Keratinocyte (primary cell): Measurements from ENCODE around the gene CNFN. TPM values are rescaled to one million over a fixed set of nuclear protein-coding genes. Genes with fewer than 3 reads are reported as not detected.

ENCODE experiments used
- DNase-seq: peaks from one replicate; pipeline ENCODE4 v3.0.0-alpha.2; 2011; ENCODE audit warnings: low read depth, missing footprints, low spot score
- FAIRE-seq: peaks from 2 replicates; lab custom pipeline; 2011; peaks lifted over from hg19 to GRCh38; lab: Jason Lieb, UNC
- H2AFZ ChIP-seq: 2 replicates; pipeline ENCODE4 v1.6.0; 2012; ENCODE audit warnings: low read length, control low read depth, inconsistent platforms; ENCODE audit not compliant: control insufficient read depth
- H3K27ac ChIP-seq: 2 replicates; pipeline ENCODE4 v1.5.1; 2011; ENCODE audit warnings: low read length; ENCODE audit not compliant: control insufficient read depth, insufficient read depth
- H3K27me3 ChIP-seq: 3 replicates; pipeline ENCODE4 v1.6.0; 2011; ENCODE audit warnings: low read length; ENCODE audit not compliant: control insufficient read depth, insufficient read depth; ENCODE audit errors: extremely low read depth
- H3K36me3 ChIP-seq, 2 experiments: 2 replicates in 1 of 2; 3 replicates in 1 of 2; pipeline ENCODE4 v1.5.1; 2011; ENCODE audit warnings: low read length in 2 of 2, mild to moderate bottlenecking in 1 of 2; ENCODE audit not compliant: control insufficient read depth in 2 of 2, insufficient read depth in 2 of 2; ENCODE audit errors: extremely low read depth in 1 of 2
- H3K4me1 ChIP-seq: 3 replicates; pipeline ENCODE4 v1.5.1; 2011; ENCODE audit warnings: low read length; ENCODE audit not compliant: control insufficient read depth, insufficient read depth; ENCODE audit errors: extremely low read depth
- H3K4me2 ChIP-seq: 3 replicates; pipeline ENCODE4 v1.6.0; 2011; ENCODE audit warnings: low read depth, low read length; ENCODE audit not compliant: control insufficient read depth, insufficient read depth; ENCODE audit errors: extremely low read depth
- H3K4me3 ChIP-seq, 3 experiments: fragments of 200-600 bp in 1 of 3; sonication (generic) in 1 of 3; 2 replicates in 2 of 3; 3 replicates in 1 of 3; pipeline ENCODE4 v1.5.1; 2011 to 2016; ENCODE audit warnings: low read length in 3 of 3, mild to moderate bottlenecking in 3 of 3, control low read depth in 2 of 3, inconsistent platforms in 1 of 3, low read depth in 1 of 3, mixed read lengths in 1 of 3, mixed run types in 1 of 3, moderate library complexity in 1 of 3; ENCODE audit not compliant: control insufficient read depth in 2 of 3, insufficient read depth in 2 of 3; ENCODE audit errors: extremely low read depth in 1 of 3
- H3K79me2 ChIP-seq: 2 replicates; pipeline ENCODE4 v1.6.0; 2012; ENCODE audit warnings: low read length; ENCODE audit not compliant: control insufficient read depth, insufficient read depth
- H3K9ac ChIP-seq: 3 replicates; pipeline ENCODE4 v1.6.0; 2011; ENCODE audit warnings: low read length; ENCODE audit not compliant: control insufficient read depth, insufficient read depth; ENCODE audit errors: extremely low read depth
- H3K9me1 ChIP-seq: 3 replicates; pipeline ENCODE4 v1.6.0; 2011; ENCODE audit warnings: low read length; ENCODE audit not compliant: control insufficient read depth, insufficient read depth; ENCODE audit errors: extremely low read depth
- H3K9me3 ChIP-seq: 2 replicates; pipeline ENCODE4 v1.5.1; 2012; ENCODE audit warnings: low read depth, low read length; ENCODE audit not compliant: control insufficient read depth
- H4K20me1 ChIP-seq: 3 replicates; pipeline ENCODE4 v1.6.0; 2011; ENCODE audit warnings: low read length; ENCODE audit not compliant: control insufficient read depth, insufficient read depth; ENCODE audit errors: extremely low read depth
- EZH2 ChIP-seq: IDR thresholded peaks from one replicate; pipeline ENCODE4 v1.6.1; 2012; ENCODE audit warnings: inconsistent platforms, mild to moderate bottlenecking, low read length, moderate library complexity
- dilution Hi-C: fragments of 300-500 bp; cut with MboI; formaldehyde crosslinking; loops from one replicate; pipeline ENCODE4 v1.7.0; 2020; ENCODE audit warnings: low sequenced_read_pairs; ENCODE audit not compliant: extremely low pct_ligation_motif_present
- polyA plus RNA-seq, 5 experiments: library from polyadenylated mRNA; depleted of rRNA in 3 of 5; stranded (reverse) in 3 of 5; stranded (forward) in 1 of 5; unstranded in 1 of 5; fragments of >200 nt; gene quantifications; 1 replicate in 1 of 5; 2 replicates in 3 of 5; 3 replicates in 1 of 5; pipeline versions ENCODE4 v1.2.1 to v1.2.3, GENCODE V29; 2011 to 2012; ENCODE audit warnings: missing spikeins in 2 of 5, low read depth in 1 of 5, low replicate concordance in 1 of 5
- TF ChIP-seq, protein P1 (sequence below), 3 experiments: IDR thresholded peaks in 1 of 3; conservative IDR thresholded peaks in 1 of 3; optimal IDR thresholded peaks in 1 of 3; 2 replicates in 2 of 3; 3 replicates in 1 of 3; pipeline versions ENCODE3 to v1.5.1; 2011; ENCODE audit warnings: low read length in 3 of 3, mild to moderate bottlenecking in 3 of 3, moderate library complexity in 2 of 3, control low read depth in 1 of 3, inconsistent platforms in 1 of 3; ENCODE audit not compliant: insufficient read depth in 2 of 3; ENCODE audit errors: extremely low read depth in 1 of 3

Gene CNFN
- polyA plus RNA-seq, 1 donor (not counting 4 experiments of a cell fraction or from before 2014, with no cell fraction given), result 3.0 TPM

DNA sequence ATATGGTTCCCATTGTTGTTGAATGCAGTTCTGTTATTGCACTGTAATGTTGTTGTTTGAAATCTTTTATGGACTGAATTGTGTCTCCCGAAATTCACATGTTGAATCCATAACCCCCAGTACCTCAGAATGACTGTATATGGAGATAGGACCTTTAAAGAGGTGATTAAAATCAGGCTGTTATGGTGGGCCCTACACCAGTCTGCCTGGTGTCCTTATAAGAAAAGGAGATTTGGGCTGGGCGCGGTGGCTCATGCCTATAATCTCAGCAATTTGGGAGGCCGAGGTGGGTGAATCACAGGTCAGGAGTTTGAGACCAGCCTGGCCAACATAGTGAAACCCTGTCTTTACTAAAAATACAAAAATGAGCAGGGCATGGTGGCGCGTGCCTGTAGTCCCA is 45.2 kb upstream of the CNFN start:
- no peaks in the 10 kb centered on the region for H3K79me2 ChIP-seq

DNA sequence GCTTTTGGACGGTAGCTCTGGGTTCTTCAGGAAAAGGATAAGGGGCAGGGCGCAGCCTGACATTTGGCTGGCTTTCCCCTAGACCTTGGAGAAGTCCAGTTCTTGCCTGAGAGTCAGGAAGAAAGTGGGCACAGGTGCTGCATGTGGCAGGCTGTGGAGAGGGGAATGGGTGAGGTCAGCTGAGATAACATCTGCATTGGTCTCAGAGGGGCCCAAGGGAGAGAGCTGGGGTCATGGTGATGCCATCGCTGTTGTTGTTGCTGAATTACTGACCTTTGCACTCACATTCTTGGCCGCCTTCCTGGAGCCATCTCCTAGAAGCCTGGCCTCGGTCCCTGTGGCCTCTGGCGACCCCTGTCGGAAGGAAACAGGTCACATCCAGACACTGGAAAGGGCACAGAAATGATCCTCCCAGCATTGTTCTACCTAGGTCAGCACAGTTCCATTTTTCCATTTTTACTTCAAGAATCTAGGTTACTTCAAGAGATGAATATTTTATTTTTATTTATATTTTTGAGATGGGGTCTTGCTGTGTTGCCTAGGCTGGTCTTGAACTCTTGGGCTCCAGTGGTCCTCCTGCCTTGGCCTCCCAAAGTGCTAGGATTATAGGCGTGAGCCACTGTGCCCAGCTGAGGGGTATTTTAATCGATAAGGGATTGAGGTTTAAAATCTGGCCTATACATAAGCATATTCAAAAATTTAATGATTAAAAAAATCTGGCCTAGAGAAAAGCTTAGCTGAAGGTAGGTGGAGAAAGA is 43.6 kb upstream of the CNFN start:
- Histone ChIP-seq H3K36me3 (no peaks in the 10 kb centered on the region), H3K79me2 (no peaks in the 10 kb centered on the region), H3K4me1 (no peaks in the 10 kb centered on the region), H3K4me3 (no peak overlapping the region), H3K9ac (no peak overlapping the region), H3K9me1 (no peaks in the 10 kb centered on the region), H3K9me3 (no peaks in the 10 kb centered on the region), H3K27me3 (no peaks in the 10 kb centered on the region), H3K4me2 (no peak overlapping the region), H3K27ac (no peak overlapping the region), H4K20me1 (no peaks in the 10 kb centered on the region), H2AFZ (no peak overlapping the region)
- FAIRE-seq (peak; percentile 36), DNase-seq (no peak)
- TF ChIP-seq, protein P1, sequence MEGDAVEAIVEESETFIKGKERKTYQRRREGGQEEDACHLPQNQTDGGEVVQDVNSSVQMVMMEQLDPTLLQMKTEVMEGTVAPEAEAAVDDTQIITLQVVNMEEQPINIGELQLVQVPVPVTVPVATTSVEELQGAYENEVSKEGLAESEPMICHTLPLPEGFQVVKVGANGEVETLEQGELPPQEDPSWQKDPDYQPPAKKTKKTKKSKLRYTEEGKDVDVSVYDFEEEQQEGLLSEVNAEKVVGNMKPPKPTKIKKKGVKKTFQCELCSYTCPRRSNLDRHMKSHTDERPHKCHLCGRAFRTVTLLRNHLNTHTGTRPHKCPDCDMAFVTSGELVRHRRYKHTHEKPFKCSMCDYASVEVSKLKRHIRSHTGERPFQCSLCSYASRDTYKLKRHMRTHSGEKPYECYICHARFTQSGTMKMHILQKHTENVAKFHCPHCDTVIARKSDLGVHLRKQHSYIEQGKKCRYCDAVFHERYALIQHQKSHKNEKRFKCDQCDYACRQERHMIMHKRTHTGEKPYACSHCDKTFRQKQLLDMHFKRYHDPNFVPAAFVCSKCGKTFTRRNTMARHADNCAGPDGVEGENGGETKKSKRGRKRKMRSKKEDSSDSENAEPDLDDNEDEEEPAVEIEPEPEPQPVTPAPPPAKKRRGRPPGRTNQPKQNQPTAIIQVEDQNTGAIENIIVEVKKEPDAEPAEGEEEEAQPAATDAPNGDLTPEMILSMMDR (optimal IDR thresholded peaks at IDR 0.05 in 1 of 3, IDR thresholded peaks at IDR 0.05 in 1 of 3, conservative IDR thresholded peaks at IDR 0.05 in 1 of 3; ENCODE audit: extremely low read depth in 1 of 3, insufficient read depth in 2 of 3, low read length in 3 of 3), result peak; percentile 85 to 89 (median 86)
- TF ChIP-seq EZH2, result no peak
- dilution Hi-C loops, result loop anchor here (25.0 kb wide), 1 partner anchor 154 kb away; the partner anchor contains the start of gene CEACAM8

More for the DNA sequence above, 45.2 kb upstream of the CNFN start:
- FAIRE-seq (no peak), DNase-seq (no peak)
- Histone ChIP-seq H2AFZ (no peak overlapping the region), H4K20me1 (no peaks in the 10 kb centered on the region), H3K4me1 (no peaks in the 10 kb centered on the region), H3K4me2 (no peak overlapping the region), H3K9me1 (no peaks in the 10 kb centered on the region), H3K36me3 (no peaks in the 10 kb centered on the region), H3K27me3 (no peaks in the 10 kb centered on the region), H3K9ac (no peak overlapping the region), H3K9me3 (no peaks in the 10 kb centered on the region), H3K27ac (no peak overlapping the region), H3K4me3 (no peak overlapping the region)
- dilution Hi-C loops, result loop anchor here (25.0 kb wide), 1 partner anchor 152 kb away; the partner anchor contains the start of gene CEACAM8
- TF ChIP-seq, protein P1 (optimal IDR thresholded peaks at IDR 0.05 in 1 of 3, IDR thresholded peaks at IDR 0.05 in 1 of 3, conservative IDR thresholded peaks at IDR 0.05 in 1 of 3; ENCODE audit: extremely low read depth in 1 of 3, insufficient read depth in 2 of 3, low read length in 3 of 3), result no peak
- TF ChIP-seq EZH2, result no peak
